HEK293 (cell line): Measurements from ENCODE around the gene TMEM72.

Experiments used
- CTCF ChIA-PET: fragments of 350-600 bp; formaldehyde crosslinking; extraction: SDS; loops from one replicate; lab custom pipeline; 2021; ENCODE audit warnings: antibody characterized with exemption; lab: Yijun Ruan, JAX
- POLR2A ChIA-PET: fragments of 300-600 bp; formaldehyde crosslinking; extraction: SDS; loops from one replicate; lab custom pipeline; 2020; ENCODE audit warnings: antibody characterized with exemption, inconsistent platforms; lab: Yijun Ruan, JAX
- H3K27ac ChIP-seq: fragments of 200-500 bp; sonication (Bioruptor generic); 2 replicates; pipeline ENCODE4 v1.5.1; 2014; ENCODE audit warnings: low read depth, low read length, control low read depth, inconsistent platforms; ENCODE audit errors: extremely low read depth
- H3K36me3 ChIP-seq, 2 experiments: fragments of 200-500 bp in 1 of 2; sonication (Bioruptor generic) in 1 of 2; 1 replicate in 1 of 2; 2 replicates in 1 of 2; pipeline ENCODE4 v1.5.1; 2014 to 2017; ENCODE audit warnings: inconsistent platforms in 2 of 2, low read length in 2 of 2; ENCODE audit not compliant: control insufficient read depth in 2 of 2, insufficient read depth in 1 of 2
- H3K4me1 ChIP-seq: fragments of 200-500 bp; sonication (Bioruptor generic); 2 replicates; pipeline ENCODE4 v1.5.1; 2014; ENCODE audit warnings: mild to moderate bottlenecking, low read length, inconsistent platforms; ENCODE audit not compliant: control insufficient read depth, insufficient read depth
- H3K4me3 ChIP-seq: 2 replicates; pipeline ENCODE4 v1.5.1; 2011; ENCODE audit warnings: low read depth, mild to moderate bottlenecking, control low read depth, low read length, moderate library complexity
- H3K9me3 ChIP-seq: fragments of 200-500 bp; sonication (Bioruptor generic); 2 replicates; pipeline ENCODE4 v1.5.1; 2014; ENCODE audit warnings: low read depth, low read length, inconsistent platforms; ENCODE audit not compliant: control insufficient read depth, insufficient read depth
- CTCF ChIP-seq: fragments of 450-650 bp; formaldehyde crosslinking; IDR thresholded peaks from 2 replicates; pipeline ENCODE4 v1.5.1; 2016; ENCODE audit warnings: missing biosample characterization, missing genetic modification characterization
- GLIS2 ChIP-seq: fragments of 450-650 bp; formaldehyde crosslinking; IDR thresholded peaks from 2 replicates; pipeline ENCODE4 v1.5.1; 2016; ENCODE audit warnings: missing biosample characterization, missing genetic modification characterization
- PRDM1 ChIP-seq: fragments of 450-650 bp; formaldehyde crosslinking; IDR thresholded peaks from 2 replicates; pipeline ENCODE4; 2016; ENCODE audit warnings: missing biosample characterization, missing genetic modification characterization
- REST ChIP-seq: fragments of 450-650 bp; formaldehyde crosslinking; IDR thresholded peaks from 2 replicates; pipeline ENCODE4 v1.5.1; 2016; ENCODE audit warnings: missing biosample characterization, missing genetic modification characterization
- SCRT2 ChIP-seq: fragments of 450-650 bp; formaldehyde crosslinking; IDR thresholded peaks from 2 replicates; pipeline ENCODE4 v1.5.1; 2016; ENCODE audit warnings: missing biosample characterization, missing genetic modification characterization
- ZBTB7A ChIP-seq: fragments of 450-650 bp; formaldehyde crosslinking; IDR thresholded peaks from 2 replicates; pipeline ENCODE4 v1.5.1; 2016; ENCODE audit warnings: low read depth, missing biosample characterization, missing genetic modification characterization
- ZBTB8A ChIP-seq: fragments of 450-650 bp; formaldehyde crosslinking; IDR thresholded peaks from 2 replicates; pipeline ENCODE4 v1.5.1; 2016; ENCODE audit warnings: missing biosample characterization, missing genetic modification characterization
- ZEB2 ChIP-seq: fragments of 450-650 bp; formaldehyde crosslinking; IDR thresholded peaks from 2 replicates; pipeline ENCODE4 v1.5.1; 2016; ENCODE audit warnings: missing biosample characterization, missing genetic modification characterization
- ZFP69B ChIP-seq: fragments of 450-650 bp; formaldehyde crosslinking; IDR thresholded peaks from 2 replicates; pipeline ENCODE4 v1.5.1; 2016; ENCODE audit warnings: missing biosample characterization, missing genetic modification characterization
- ZNF23 ChIP-seq: fragments of 450-650 bp; formaldehyde crosslinking; IDR thresholded peaks from 2 replicates; pipeline ENCODE4 v1.5.1; 2016; ENCODE audit warnings: missing biosample characterization, missing genetic modification characterization, borderline replicate concordance
- ZNF416 ChIP-seq: fragments of 450-650 bp; formaldehyde crosslinking; IDR thresholded peaks from 2 replicates; pipeline ENCODE4 v1.5.1; 2016; ENCODE audit warnings: missing biosample characterization, missing genetic modification characterization
- ZNF600 ChIP-seq: fragments of 450-650 bp; formaldehyde crosslinking; IDR thresholded peaks from 2 replicates; pipeline ENCODE4 v1.5.1; 2016; ENCODE audit warnings: missing biosample characterization, missing genetic modification characterization
- ZNF639 ChIP-seq: fragments of 450-650 bp; formaldehyde crosslinking; IDR thresholded peaks from 2 replicates; pipeline ENCODE4 v1.5.1; 2016; ENCODE audit warnings: missing biosample characterization, missing genetic modification characterization
- ZNF654 ChIP-seq: fragments of 450-650 bp; formaldehyde crosslinking; IDR thresholded peaks from 2 replicates; pipeline ENCODE4 v1.5.1; 2016; ENCODE audit warnings: low read depth, missing biosample characterization, missing genetic modification characterization
- ZNF660 ChIP-seq: fragments of 450-650 bp; IDR thresholded peaks from 2 replicates; pipeline ENCODE4 v1.5.1; 2018; ENCODE audit warnings: missing biosample characterization, mild to moderate bottlenecking, missing genetic modification characterization
- ZNF664 ChIP-seq: fragments of 450-650 bp; formaldehyde crosslinking; IDR thresholded peaks from 2 replicates; pipeline ENCODE4 v1.5.1; 2016; ENCODE audit warnings: missing biosample characterization, missing genetic modification characterization
- ZNF830 ChIP-seq: fragments of 450-650 bp; IDR thresholded peaks from 2 replicates; pipeline ENCODE4 v1.5.0; 2018; ENCODE audit warnings: missing biosample characterization, missing genetic modification characterization, low read depth, mild to moderate bottlenecking, moderate library complexity
- ZSCAN16 ChIP-seq: fragments of 450-650 bp; formaldehyde crosslinking; IDR thresholded peaks from 2 replicates; pipeline ENCODE4 v1.5.1; 2016; ENCODE audit warnings: missing biosample characterization, missing genetic modification characterization
- TF ChIP-seq, protein P1 (sequence below): fragments of 450-650 bp; formaldehyde crosslinking; IDR thresholded peaks from 2 replicates; pipeline ENCODE4 v1.5.1; 2016; ENCODE audit warnings: missing biosample characterization, missing genetic modification characterization

The TMEM72 gene

GRCh38 chr10:44932517-44933450, 21.6 kb downstream of the TMEM72 start (continued):
- TF ChIP-seq ZNF830 (tag by site-specific recombination): no peak
- peak; percentile 63 for TF ChIP-seq GLIS2
- TF ChIP-seq ZSCAN16: no peak
- TF ChIP-seq ZNF639 (tag by site-specific recombination): no peak
- peak; percentile 95 for TF ChIP-seq CTCF
- TF ChIP-seq ZNF416 (tag by site-specific recombination): no peak
- TF ChIP-seq ZNF654: peak; percentile 83
- TF ChIP-seq ZNF600 (tag by site-specific recombination): peak; percentile 56; the same call in 1 of the 2 replicates
- TF ChIP-seq, all 188 proteins: peak for 5

DNA sequence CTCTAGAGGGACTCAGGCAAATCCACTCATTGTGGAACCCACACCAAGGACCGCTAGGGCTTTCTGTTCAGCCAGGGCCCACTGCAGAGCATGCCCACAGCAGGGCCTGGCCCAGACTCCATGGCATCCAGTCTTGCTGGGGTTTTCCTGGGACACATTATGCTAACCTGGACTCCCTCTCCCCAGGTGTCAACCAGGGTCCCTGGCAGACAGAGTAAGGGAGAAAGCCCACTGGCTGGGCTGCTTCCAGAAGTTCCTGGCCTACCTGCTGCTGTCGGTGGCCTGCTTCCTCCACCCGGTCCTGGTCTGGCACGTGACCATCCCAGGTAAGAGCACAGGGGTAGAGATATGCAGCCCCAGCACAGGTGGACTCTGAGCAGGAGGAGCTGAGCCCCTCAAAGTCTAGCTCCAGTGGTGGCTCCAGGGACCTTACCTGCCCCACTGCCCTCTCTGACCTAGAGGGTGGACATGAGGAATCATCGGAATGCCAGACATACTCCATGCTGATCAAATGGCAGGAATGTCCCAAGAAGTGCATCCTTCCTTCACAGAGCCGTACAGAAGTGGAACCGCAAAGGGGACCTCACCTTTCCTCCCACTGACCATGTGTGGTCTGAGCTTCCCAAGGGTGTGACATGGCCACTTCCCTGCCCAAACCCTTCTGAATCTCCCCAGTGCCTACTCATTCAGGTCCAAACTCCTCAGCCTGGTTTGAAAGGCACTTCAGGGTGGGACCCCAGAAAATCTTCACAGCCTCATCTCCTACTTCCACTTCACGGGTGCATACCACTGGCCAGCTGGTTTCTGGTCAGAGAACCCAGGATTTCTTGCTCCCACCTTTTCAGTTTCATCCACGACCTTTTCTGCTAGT, 22.5 kb downstream of the TMEM72 start:
- POLR2A ChIA-PET: interaction anchor here (0.6 to 1.4 kb wide), 3 partner anchors 42 to 288 kb away, joined by 3 to 4 read pairs (median 3); partner anchors contain the start of gene DEPP1

More for the DNA sequence above, 22.5 kb downstream of the TMEM72 start:
- Histone ChIP-seq H3K4me3 (no peak overlapping the region), H3K9me3 (no peaks in the 10 kb centered on the region), H3K27ac (no peak overlapping the region), H3K36me3 (no peaks in the 10 kb centered on the region), H3K4me1 (no peaks in the 10 kb centered on the region; the same call in 1 of the 2 replicates)
- TF ChIP-seq ZNF660 (tag by site-specific recombination) (no peak), SCRT2 (tag by site-specific recombination) (no peak), ZNF664 (no peak), ZEB2 (tag by site-specific recombination) (no peak), REST (tag by site-specific recombination) (no peak), PRDM1 (tag by site-specific recombination) (no peak), ZBTB7A (tag by site-specific recombination) (no peak), ZNF23 (tag by site-specific recombination) (no peak), ZBTB8A (tag by site-specific recombination) (no peak), ZFP69B (tag by site-specific recombination) (no peak)
- TF ChIP-seq, protein P1, sequence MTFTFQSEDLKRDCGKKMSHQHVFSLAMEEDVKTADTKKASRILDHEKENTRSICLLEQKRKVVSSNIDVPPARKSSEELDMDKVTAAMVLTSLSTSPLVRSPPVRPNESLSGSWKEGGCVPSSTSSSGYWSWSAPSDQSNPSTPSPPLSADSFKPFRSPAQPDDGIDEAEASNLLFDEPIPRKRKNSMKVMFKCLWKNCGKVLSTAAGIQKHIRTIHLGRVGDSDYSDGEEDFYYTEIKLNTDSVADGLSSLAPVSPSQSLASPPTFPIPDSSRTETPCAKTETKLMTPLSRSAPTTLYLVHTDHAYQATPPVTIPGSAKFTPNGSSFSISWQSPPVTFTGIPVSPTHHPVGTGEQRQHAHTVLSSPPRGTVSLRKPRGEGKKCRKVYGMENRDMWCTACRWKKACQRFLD (tag by site-specific recombination): no peak
- CTCF ChIA-PET: interaction anchor here (0.6 to 3.4 kb wide), 28 partner anchors 8 to 739 kb away, joined by 3 to 15 read pairs (median 4); partner anchors contain the start of genes DEPP1 and ZFAND4
